ENCODE results near the gene AUTS2. TPM values are rescaled to one million over a fixed set of nuclear protein-coding genes. Genes with fewer than 3 reads are reported as not detected.

AUTS2 gene
- total and polyA plus RNA-seq, 9 of the 15 experiments (the other 6 are each of a cell fraction or from before 2014, with no cell fraction given): 0.58 TPM; not detected in 8

DNA sequence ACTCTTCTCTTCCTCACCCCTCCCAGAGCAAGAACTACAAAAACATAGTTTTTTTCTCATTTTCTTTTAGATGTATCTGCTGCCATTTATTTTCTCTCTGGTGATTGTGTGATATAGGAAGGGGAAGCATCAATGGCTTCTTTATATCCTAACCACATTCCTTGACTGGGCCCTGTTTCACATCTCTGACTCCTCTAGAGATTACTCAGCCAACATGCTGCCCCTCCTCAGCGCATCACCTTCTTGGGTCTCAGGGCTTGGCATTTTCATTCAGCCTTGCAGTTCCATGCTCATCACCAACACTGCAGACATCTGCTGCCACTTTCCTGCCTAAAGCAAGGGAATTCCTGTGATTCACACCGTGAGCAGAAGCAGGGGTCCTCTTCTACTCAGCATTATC is 705.5 kb downstream of the AUTS2 start (continued):
- TF ChIP-seq, protein P1, sequence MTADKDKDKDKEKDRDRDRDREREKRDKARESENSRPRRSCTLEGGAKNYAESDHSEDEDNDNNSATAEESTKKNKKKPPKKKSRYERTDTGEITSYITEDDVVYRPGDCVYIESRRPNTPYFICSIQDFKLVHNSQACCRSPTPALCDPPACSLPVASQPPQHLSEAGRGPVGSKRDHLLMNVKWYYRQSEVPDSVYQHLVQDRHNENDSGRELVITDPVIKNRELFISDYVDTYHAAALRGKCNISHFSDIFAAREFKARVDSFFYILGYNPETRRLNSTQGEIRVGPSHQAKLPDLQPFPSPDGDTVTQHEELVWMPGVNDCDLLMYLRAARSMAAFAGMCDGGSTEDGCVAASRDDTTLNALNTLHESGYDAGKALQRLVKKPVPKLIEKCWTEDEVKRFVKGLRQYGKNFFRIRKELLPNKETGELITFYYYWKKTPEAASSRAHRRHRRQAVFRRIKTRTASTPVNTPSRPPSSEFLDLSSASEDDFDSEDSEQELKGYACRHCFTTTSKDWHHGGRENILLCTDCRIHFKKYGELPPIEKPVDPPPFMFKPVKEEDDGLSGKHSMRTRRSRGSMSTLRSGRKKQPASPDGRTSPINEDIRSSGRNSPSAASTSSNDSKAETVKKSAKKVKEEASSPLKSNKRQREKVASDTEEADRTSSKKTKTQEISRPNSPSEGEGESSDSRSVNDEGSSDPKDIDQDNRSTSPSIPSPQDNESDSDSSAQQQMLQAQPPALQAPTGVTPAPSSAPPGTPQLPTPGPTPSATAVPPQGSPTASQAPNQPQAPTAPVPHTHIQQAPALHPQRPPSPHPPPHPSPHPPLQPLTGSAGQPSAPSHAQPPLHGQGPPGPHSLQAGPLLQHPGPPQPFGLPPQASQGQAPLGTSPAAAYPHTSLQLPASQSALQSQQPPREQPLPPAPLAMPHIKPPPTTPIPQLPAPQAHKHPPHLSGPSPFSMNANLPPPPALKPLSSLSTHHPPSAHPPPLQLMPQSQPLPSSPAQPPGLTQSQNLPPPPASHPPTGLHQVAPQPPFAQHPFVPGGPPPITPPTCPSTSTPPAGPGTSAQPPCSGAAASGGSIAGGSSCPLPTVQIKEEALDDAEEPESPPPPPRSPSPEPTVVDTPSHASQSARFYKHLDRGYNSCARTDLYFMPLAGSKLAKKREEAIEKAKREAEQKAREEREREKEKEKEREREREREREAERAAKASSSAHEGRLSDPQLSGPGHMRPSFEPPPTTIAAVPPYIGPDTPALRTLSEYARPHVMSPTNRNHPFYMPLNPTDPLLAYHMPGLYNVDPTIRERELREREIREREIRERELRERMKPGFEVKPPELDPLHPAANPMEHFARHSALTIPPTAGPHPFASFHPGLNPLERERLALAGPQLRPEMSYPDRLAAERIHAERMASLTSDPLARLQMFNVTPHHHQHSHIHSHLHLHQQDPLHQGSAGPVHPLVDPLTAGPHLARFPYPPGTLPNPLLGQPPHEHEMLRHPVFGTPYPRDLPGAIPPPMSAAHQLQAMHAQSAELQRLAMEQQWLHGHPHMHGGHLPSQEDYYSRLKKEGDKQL (CRISPR knock-in tag; IDR thresholded peaks at IDR 0.05; ENCODE audit: borderline replicate concordance): no peak
- no peak for TF ChIP-seq HNRNPH1 (optimal IDR thresholded peaks at IDR 0.05; ENCODE audit: low read depth, low read length)
- no peak for TF ChIP-seq SUPT5H (IDR thresholded peaks at IDR 0.05)
- TF ChIP-seq RBM34 (IDR thresholded peaks at IDR 0.05; ENCODE audit: borderline replicate concordance, insufficient read depth, low read length): no peak
- no peak for TF ChIP-seq ZNF354B (CRISPR knock-in tag; IDR thresholded peaks at IDR 0.05)
- no peak for TF ChIP-seq ZNF707 (CRISPR knock-in tag; conservative IDR thresholded peaks at IDR 0.05)
- TF ChIP-seq BDP1 (IDR thresholded peaks at IDR 0.05; ENCODE audit: insufficient read depth, insufficient read length): no peak
- TF ChIP-seq, protein P2, sequence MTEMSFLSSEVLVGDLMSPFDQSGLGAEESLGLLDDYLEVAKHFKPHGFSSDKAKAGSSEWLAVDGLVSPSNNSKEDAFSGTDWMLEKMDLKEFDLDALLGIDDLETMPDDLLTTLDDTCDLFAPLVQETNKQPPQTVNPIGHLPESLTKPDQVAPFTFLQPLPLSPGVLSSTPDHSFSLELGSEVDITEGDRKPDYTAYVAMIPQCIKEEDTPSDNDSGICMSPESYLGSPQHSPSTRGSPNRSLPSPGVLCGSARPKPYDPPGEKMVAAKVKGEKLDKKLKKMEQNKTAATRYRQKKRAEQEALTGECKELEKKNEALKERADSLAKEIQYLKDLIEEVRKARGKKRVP (CRISPR knock-in tag; IDR thresholded peaks at IDR 0.05): no peak
- no peak for TF ChIP-seq XRCC3 (IDR thresholded peaks at IDR 0.05)
